Raji (cell line): ENCODE measurements around the gene SNCG.

ENCODE experiments used
- POLR2A ChIP-seq: IDR thresholded peaks from 2 replicates; pipeline ENCODE4 v1.6.1; 2011; ENCODE audit warnings: low read depth, low read length, control low read depth; ENCODE audit not compliant: insufficient read depth

The SNCG gene

GRCh38 chr10:86964061-86964846 lies 5.9 kb downstream of the SNCG start:
- no peak for TF ChIP-seq POLR2A

- no peak for TF ChIP-seq POLR2A
These were observed 6.4 kb downstream of the SNCG start for GRCh38 chr10:86964847-86965190.

- no peak for TF ChIP-seq POLR2A
These were observed 7.7 kb downstream of the SNCG start for GRCh38 chr10:86965986-86966654.

GRCh38 chr10:86967481-86967941 lies 9.1 kb downstream of the SNCG start:
- TF ChIP-seq POLR2A = no peak

- no peak for TF ChIP-seq POLR2A
These were observed 10.0 kb downstream of the SNCG start, which contains the start of gene ADIRF for GRCh38 chr10:86968271-86968993. ADIRF (plus strand) TSS chr10:86968482; CDS start chr10:86968545, 63 bp downstream.

GRCh38 chr10:86968994-86969355 lies 10.6 kb downstream of the SNCG start:
- TF ChIP-seq POLR2A = no peak

- TF ChIP-seq POLR2A = no peak
These were observed 11.1 kb downstream of the SNCG start for GRCh38 chr10:86969421-86970041.

- TF ChIP-seq POLR2A = no peak
These were observed 12.0 kb downstream of the SNCG start for GRCh38 chr10:86970162-86970981.

- no peak for TF ChIP-seq POLR2A
These were observed 12.5 kb downstream of the SNCG start for GRCh38 chr10:86970982-86971231.

GRCh38 chr10:86971232-86971991 lies 13.0 kb downstream of the SNCG start:
- no peak for TF ChIP-seq POLR2A

GRCh38 chr10:86972613-86973380 lies 14.4 kb downstream of the SNCG start:
- no peak for TF ChIP-seq POLR2A

GRCh38 chr10:86974484-86974883 lies 16.1 kb downstream of the SNCG start:
- no peak for TF ChIP-seq POLR2A

GRCh38 chr10:86976362-86977056 lies 18.1 kb downstream of the SNCG start:
- TF ChIP-seq POLR2A = no peak
